ENCODE measurements around the gene GLB1L3. TPM values are rescaled to one million over a fixed set of nuclear protein-coding genes. Genes with fewer than 3 reads are reported as not detected.
"Not testable (repeated sequence)": the region's sequence is repeated elsewhere in the genome, so short reads cannot be mapped to it uniquely, and the experiment has no call there.

The GLB1L3 gene
- total RNA-seq, 1 experiment from 2014 or later, result 0.17 TPM

- DNase-seq (ENCODE audit: low spot score), result no peak
- H3K4me3 ChIP-seq (ENCODE audit: low read depth, low read length, poor library complexity, severe bottlenecking), result peak overlapping the region; percentile 55
- BruUV-seq (replicated peaks), result TSS peak; percentile 58
- POLR2A ChIA-PET (ENCODE audit: low non-redundant PET), result no interaction called here
- H3K4me1 ChIP-seq (ENCODE audit: insufficient read depth, low read length, poor library complexity, severe bottlenecking), result peaks cover 10% of the 10 kb centered on the region
- no peaks in the 10 kb centered on the region for H3K27me3 ChIP-seq (replicated peaks; ENCODE audit: insufficient read depth, low read depth, low read length, poor library complexity)
- no peaks in the 10 kb centered on the region for H3K9me3 ChIP-seq (ENCODE audit: low read depth, low read length, poor library complexity, severe bottlenecking)
- CTCF ChIA-PET, result no interaction called here
- intact Hi-C loops (cut with micrococcal nuclease; ENCODE audit: unreplicated experiment), result loop anchor here (2.0 kb wide), 1 partner anchor 28 kb away; the partner anchor contains the start of gene VPS26B
- no peak for TF ChIP-seq EZH2 (IDR thresholded peaks at IDR 0.05; ENCODE audit: borderline replicate concordance, low read depth, low read length, poor library complexity, severe bottlenecking)
- TF ChIP-seq CTCF (conservative IDR thresholded peaks at IDR 0.05; ENCODE audit: low read depth, low read length), result no peak
- H3K36me3 ChIP-seq (ENCODE audit: insufficient read depth, low read length, poor library complexity, severe bottlenecking), result peaks cover 34% of the 10 kb centered on the region
- H3K27ac ChIP-seq (ENCODE audit: low read depth, low read length, poor library complexity, severe bottlenecking), result peak overlapping the region; percentile 27
Measured at GRCh38 chr11:134252346-134253187, 23.6 kb upstream of the GLB1L3 start.

GRCh38 chr11:134253188-134253993 is 22.8 kb upstream of the GLB1L3 start, which contains the start of the genes ACAD8 and THYN1:
Gene ACAD8 (plus strand): TSS chr11:134253568. CDS start chr11:134253601, 33 bp downstream.
Gene THYN1 (minus strand): TSS chr11:134253352. CDS start chr11:134252882, 470 bp downstream.
- H3K9me3 ChIP-seq (ENCODE audit: low read depth, low read length, poor library complexity, severe bottlenecking), result no peaks in the 10 kb centered on the region
- TF ChIP-seq CTCF (conservative IDR thresholded peaks at IDR 0.05; ENCODE audit: low read depth, low read length) (no peak), EZH2 (IDR thresholded peaks at IDR 0.05; ENCODE audit: borderline replicate concordance, low read depth, low read length, poor library complexity, severe bottlenecking) (no peak)
- peak within 1 kb of the TSS; percentile 67 for H3K27ac ChIP-seq (ENCODE audit: low read depth, low read length, poor library complexity, severe bottlenecking)
- H3K4me1 ChIP-seq (ENCODE audit: insufficient read depth, low read length, poor library complexity, severe bottlenecking), result peaks cover 10% of the 10 kb centered on the region
- H3K27me3 ChIP-seq (replicated peaks; ENCODE audit: insufficient read depth, low read depth, low read length, poor library complexity), result no peaks in the 10 kb centered on the region
- ChIA-PET POLR2A (ENCODE audit: low non-redundant PET) (no interaction called here), CTCF (no interaction called here)
- intact Hi-C loops (cut with micrococcal nuclease; ENCODE audit: unreplicated experiment), result loop anchor here (2.0 kb wide), 1 partner anchor 29 kb away; the partner anchor contains the start of gene VPS26B
- no TSS peak for BruUV-seq (replicated peaks)
- H3K4me3 ChIP-seq (ENCODE audit: low read depth, low read length, poor library complexity, severe bottlenecking), result peak within 1 kb of the TSS; percentile 55
- DNase-seq (ENCODE audit: low spot score), result peak; percentile 99
- H3K36me3 ChIP-seq (ENCODE audit: insufficient read depth, low read length, poor library complexity, severe bottlenecking), result peaks cover 30% of the 10 kb centered on the region

- intact Hi-C loops (cut with micrococcal nuclease; ENCODE audit: unreplicated experiment), result no loop called here
- TF ChIP-seq CTCF (conservative IDR thresholded peaks at IDR 0.05; ENCODE audit: low read depth, low read length) (no peak), EZH2 (IDR thresholded peaks at IDR 0.05; ENCODE audit: borderline replicate concordance, low read depth, low read length, poor library complexity, severe bottlenecking) (no peak)
- no TSS peak for BruUV-seq (replicated peaks)
Measured at GRCh38 chr11:134254433-134255183, 21.6 kb upstream of the GLB1L3 start.

GRCh38 chr11:134255184-134255561 is 21.0 kb upstream of the GLB1L3 start:
- BruUV-seq (replicated peaks); POLR2A ChIA-PET (ENCODE audit: low non-redundant PET); H3K27ac ChIP-seq (ENCODE audit: low read depth, low read length, poor library complexity, severe bottlenecking); CTCF ChIA-PET; H3K9me3 ChIP-seq (ENCODE audit: low read depth, low read length, poor library complexity, severe bottlenecking); H3K4me3 ChIP-seq (ENCODE audit: low read depth, low read length, poor library complexity, severe bottlenecking); DNase-seq (ENCODE audit: low spot score); H3K27me3 ChIP-seq (replicated peaks; ENCODE audit: insufficient read depth, low read depth, low read length, poor library complexity); intact Hi-C loops (cut with micrococcal nuclease; ENCODE audit: unreplicated experiment): not testable (repeated sequence)
- Histone ChIP-seq H3K4me1 (ENCODE audit: insufficient read depth, low read length, poor library complexity, severe bottlenecking) (peaks cover 10% of the 10 kb centered on the region), H3K36me3 (ENCODE audit: insufficient read depth, low read length, poor library complexity, severe bottlenecking) (peaks cover 29% of the 10 kb centered on the region)

More at GRCh38 chr11:134254433-134255183, 21.6 kb upstream of the GLB1L3 start:
- Histone ChIP-seq H3K9me3 (ENCODE audit: low read depth, low read length, poor library complexity, severe bottlenecking) (no peaks in the 10 kb centered on the region), H3K4me1 (ENCODE audit: insufficient read depth, low read length, poor library complexity, severe bottlenecking) (peaks cover 10% of the 10 kb centered on the region), H3K27me3 (replicated peaks; ENCODE audit: insufficient read depth, low read depth, low read length, poor library complexity) (no peaks in the 10 kb centered on the region), H3K27ac (ENCODE audit: low read depth, low read length, poor library complexity, severe bottlenecking) (no peak overlapping the region), H3K4me3 (ENCODE audit: low read depth, low read length, poor library complexity, severe bottlenecking) (peak overlapping the region; percentile 55), H3K36me3 (ENCODE audit: insufficient read depth, low read length, poor library complexity, severe bottlenecking) (peaks cover 27% of the 10 kb centered on the region)
- CTCF ChIA-PET, result no interaction called here
- POLR2A ChIA-PET (ENCODE audit: low non-redundant PET), result no interaction called here
- DNase-seq (ENCODE audit: low spot score), result no peak
